ENCODE results near the gene FHOD3. TPM values are rescaled to one million over a fixed set of nuclear protein-coding genes. Genes with fewer than 3 reads are reported as not detected.

The FHOD3 gene
- total RNA-seq, 1 experiment from 2014 or later = 22.7 TPM

DNA sequence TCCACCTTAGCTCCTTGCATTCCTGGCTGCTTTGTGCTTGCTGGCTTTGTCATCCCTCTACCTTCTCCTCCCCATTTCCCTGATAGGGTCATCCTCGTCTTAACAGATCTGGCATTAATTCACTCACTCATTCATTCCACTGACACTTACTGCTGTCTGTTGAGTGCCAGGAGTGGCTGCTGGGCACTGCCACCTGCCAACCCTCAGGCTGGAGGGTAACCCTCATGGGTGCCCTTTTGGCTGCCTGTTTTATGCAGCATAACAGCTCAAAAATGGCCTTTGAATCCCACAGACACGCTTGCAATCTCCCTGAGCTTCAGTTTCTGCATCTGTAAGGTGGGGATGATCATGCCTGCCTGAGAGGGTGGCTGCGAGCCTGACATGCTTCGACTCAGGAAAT, 25.2 kb downstream of the FHOD3 start:
- TF ChIP-seq SIN3A (IDR thresholded peaks at IDR 0.05; ENCODE audit: borderline replicate concordance, insufficient read depth, low read depth, low read length) (no peak), TCF7L2 (IDR thresholded peaks at IDR 0.05; ENCODE audit: low read depth, low read length) (no peak), POLR2AphosphoS5 (IDR thresholded peaks at IDR 0.05; ENCODE audit: low read depth, low read length) (no peak)
- TF ChIP-seq, protein P1, sequence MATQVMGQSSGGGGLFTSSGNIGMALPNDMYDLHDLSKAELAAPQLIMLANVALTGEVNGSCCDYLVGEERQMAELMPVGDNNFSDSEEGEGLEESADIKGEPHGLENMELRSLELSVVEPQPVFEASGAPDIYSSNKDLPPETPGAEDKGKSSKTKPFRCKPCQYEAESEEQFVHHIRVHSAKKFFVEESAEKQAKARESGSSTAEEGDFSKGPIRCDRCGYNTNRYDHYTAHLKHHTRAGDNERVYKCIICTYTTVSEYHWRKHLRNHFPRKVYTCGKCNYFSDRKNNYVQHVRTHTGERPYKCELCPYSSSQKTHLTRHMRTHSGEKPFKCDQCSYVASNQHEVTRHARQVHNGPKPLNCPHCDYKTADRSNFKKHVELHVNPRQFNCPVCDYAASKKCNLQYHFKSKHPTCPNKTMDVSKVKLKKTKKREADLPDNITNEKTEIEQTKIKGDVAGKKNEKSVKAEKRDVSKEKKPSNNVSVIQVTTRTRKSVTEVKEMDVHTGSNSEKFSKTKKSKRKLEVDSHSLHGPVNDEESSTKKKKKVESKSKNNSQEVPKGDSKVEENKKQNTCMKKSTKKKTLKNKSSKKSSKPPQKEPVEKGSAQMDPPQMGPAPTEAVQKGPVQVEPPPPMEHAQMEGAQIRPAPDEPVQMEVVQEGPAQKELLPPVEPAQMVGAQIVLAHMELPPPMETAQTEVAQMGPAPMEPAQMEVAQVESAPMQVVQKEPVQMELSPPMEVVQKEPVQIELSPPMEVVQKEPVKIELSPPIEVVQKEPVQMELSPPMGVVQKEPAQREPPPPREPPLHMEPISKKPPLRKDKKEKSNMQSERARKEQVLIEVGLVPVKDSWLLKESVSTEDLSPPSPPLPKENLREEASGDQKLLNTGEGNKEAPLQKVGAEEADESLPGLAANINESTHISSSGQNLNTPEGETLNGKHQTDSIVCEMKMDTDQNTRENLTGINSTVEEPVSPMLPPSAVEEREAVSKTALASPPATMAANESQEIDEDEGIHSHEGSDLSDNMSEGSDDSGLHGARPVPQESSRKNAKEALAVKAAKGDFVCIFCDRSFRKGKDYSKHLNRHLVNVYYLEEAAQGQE (IDR thresholded peaks at IDR 0.05; ENCODE audit: insufficient read depth in 1 of 2, low read depth in 2 of 2, low read length in 1 of 2) = no peak
- intact Hi-C loops (cut with micrococcal nuclease; ENCODE audit: unreplicated experiment) = no loop called here
- ChIA-PET POLR2A (no interaction called here), CTCF (no interaction called here)
- Histone ChIP-seq H3K36me3 (ENCODE audit: control insufficient read depth, insufficient read depth, low read length) (no peaks in the 10 kb centered on the region), H3K4me1 (ENCODE audit: control insufficient read depth, insufficient read depth, low read length) (no peaks in the 10 kb centered on the region; the same call in 1 of the 2 replicates), H3K9me3 (ENCODE audit: control insufficient read depth, insufficient read depth, low read depth, low read length) (no peaks in the 10 kb centered on the region), H3K27ac (ENCODE audit: low read length) (no peak overlapping the region), H3K4me3 (ENCODE audit: low read depth in 2 of 2, low read length in 2 of 2) (no peak overlapping the region), H3K27me3 (ENCODE audit: control insufficient read depth, insufficient read depth, low read length) (no peaks in the 10 kb centered on the region)
- no peak for DNase-seq (ENCODE audit: low read depth, low spot score)
- in situ Hi-C loops (cut with HindIII; ENCODE audit: low pct_unique_long_range_greater_than_20kb, low sequenced_read_pairs) = no loop called here
- ATAC-seq = no peak
- no TSS peak for BruUV-seq (replicated peaks)

DNA sequence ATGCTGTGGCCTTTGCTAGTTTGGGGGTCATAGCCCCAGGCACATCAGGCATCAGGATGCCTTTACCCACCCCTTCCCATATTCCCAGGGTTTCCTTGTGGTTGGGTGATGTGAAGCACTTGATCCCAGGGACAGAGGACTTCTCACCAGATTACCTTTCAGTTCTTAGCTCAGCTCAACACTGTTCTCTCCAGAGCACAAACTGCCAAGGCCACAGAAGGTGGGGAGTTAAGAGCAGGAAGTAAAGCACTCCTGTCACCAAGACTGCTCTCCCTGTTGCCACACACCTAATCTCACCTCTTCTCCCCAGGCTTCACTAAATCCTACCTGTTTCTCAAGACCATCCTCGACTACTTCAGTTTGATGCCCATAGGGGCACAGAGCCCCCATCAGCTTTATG, 25.9 kb downstream of the FHOD3 start:
- H3K4me1 ChIP-seq (ENCODE audit: control insufficient read depth, insufficient read depth, low read length) = no peaks in the 10 kb centered on the region; the same call in 1 of the 2 replicates
- H3K4me3 ChIP-seq (ENCODE audit: low read depth in 2 of 2, low read length in 2 of 2) = no peak overlapping the region
- H3K27me3 ChIP-seq (ENCODE audit: control insufficient read depth, insufficient read depth, low read length) = no peaks in the 10 kb centered on the region
- intact Hi-C loops (cut with micrococcal nuclease; ENCODE audit: unreplicated experiment) (no loop called here), in situ Hi-C loops (cut with HindIII; ENCODE audit: low pct_unique_long_range_greater_than_20kb, low sequenced_read_pairs) (no loop called here)
- TF ChIP-seq SIN3A (IDR thresholded peaks at IDR 0.05; ENCODE audit: borderline replicate concordance, insufficient read depth, low read depth, low read length) (no peak), POLR2AphosphoS5 (IDR thresholded peaks at IDR 0.05; ENCODE audit: low read depth, low read length) (no peak), TCF7L2 (IDR thresholded peaks at IDR 0.05; ENCODE audit: low read depth, low read length) (no peak)
- TF ChIP-seq, protein P2, sequence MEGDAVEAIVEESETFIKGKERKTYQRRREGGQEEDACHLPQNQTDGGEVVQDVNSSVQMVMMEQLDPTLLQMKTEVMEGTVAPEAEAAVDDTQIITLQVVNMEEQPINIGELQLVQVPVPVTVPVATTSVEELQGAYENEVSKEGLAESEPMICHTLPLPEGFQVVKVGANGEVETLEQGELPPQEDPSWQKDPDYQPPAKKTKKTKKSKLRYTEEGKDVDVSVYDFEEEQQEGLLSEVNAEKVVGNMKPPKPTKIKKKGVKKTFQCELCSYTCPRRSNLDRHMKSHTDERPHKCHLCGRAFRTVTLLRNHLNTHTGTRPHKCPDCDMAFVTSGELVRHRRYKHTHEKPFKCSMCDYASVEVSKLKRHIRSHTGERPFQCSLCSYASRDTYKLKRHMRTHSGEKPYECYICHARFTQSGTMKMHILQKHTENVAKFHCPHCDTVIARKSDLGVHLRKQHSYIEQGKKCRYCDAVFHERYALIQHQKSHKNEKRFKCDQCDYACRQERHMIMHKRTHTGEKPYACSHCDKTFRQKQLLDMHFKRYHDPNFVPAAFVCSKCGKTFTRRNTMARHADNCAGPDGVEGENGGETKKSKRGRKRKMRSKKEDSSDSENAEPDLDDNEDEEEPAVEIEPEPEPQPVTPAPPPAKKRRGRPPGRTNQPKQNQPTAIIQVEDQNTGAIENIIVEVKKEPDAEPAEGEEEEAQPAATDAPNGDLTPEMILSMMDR (IDR thresholded peaks at IDR 0.05) = no peak
- TF ChIP-seq, protein P1 (IDR thresholded peaks at IDR 0.05; ENCODE audit: insufficient read depth in 1 of 2, low read depth in 2 of 2, low read length in 1 of 2) = no peak
- no TSS peak for BruUV-seq (replicated peaks)
- no peak overlapping the region for H3K27ac ChIP-seq (ENCODE audit: low read length)
- no peaks in the 10 kb centered on the region for H3K9me3 ChIP-seq (ENCODE audit: control insufficient read depth, insufficient read depth, low read depth, low read length)
- CTCF ChIA-PET = no interaction called here
- ATAC-seq (no peak), DNase-seq (ENCODE audit: low read depth, low spot score) (no peak)
- POLR2A ChIA-PET = no interaction called here
- no peaks in the 10 kb centered on the region for H3K36me3 ChIP-seq (ENCODE audit: control insufficient read depth, insufficient read depth, low read length)

Measured in Panc1 (cell line).